ENCODE results near the gene METRNL.

METRNL gene

DNA sequence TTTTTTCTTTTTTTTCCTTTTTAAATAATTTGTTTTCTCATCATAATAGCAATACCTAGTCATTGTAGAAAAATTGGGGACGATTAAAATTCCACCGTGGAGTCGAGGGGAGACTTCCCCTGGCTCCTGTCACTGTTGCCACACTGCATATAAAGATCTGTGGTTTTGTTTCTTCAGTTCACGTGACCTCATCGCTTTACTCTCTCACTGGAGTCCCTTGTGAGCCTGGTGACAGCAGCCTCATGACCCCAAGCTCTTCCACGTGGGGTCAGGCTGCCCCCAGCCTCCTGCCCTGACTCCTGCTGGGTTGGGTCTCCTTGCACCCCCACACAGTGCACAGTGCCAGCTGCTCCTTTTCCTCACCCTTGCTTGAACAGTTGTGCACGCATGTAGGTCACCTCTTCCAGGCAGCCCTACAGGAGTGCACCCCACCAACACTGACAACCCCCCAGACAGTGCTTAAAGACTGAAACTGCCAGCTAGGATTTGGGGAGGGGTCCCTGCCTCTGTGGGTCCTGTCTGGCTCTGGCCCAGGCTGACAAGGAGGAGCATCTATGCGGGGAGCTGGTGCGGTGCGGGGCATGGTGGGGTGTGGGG, 7.3 kb upstream of the METRNL start:
- DNase-seq: no peak
- Histone ChIP-seq H3K4me3 (ENCODE audit: low read depth, low read length) (no peak overlapping the region), H3K27me3 (ENCODE audit: insufficient read depth, low read depth, severe bottlenecking) (peaks cover 7% of the 10 kb centered on the region), H3K9me3 (ENCODE audit: severe bottlenecking) (no peaks in the 10 kb centered on the region), H3K36me3 (no peaks in the 10 kb centered on the region), H3K27ac (no peak overlapping the region)
- TF ChIP-seq, protein P1, sequence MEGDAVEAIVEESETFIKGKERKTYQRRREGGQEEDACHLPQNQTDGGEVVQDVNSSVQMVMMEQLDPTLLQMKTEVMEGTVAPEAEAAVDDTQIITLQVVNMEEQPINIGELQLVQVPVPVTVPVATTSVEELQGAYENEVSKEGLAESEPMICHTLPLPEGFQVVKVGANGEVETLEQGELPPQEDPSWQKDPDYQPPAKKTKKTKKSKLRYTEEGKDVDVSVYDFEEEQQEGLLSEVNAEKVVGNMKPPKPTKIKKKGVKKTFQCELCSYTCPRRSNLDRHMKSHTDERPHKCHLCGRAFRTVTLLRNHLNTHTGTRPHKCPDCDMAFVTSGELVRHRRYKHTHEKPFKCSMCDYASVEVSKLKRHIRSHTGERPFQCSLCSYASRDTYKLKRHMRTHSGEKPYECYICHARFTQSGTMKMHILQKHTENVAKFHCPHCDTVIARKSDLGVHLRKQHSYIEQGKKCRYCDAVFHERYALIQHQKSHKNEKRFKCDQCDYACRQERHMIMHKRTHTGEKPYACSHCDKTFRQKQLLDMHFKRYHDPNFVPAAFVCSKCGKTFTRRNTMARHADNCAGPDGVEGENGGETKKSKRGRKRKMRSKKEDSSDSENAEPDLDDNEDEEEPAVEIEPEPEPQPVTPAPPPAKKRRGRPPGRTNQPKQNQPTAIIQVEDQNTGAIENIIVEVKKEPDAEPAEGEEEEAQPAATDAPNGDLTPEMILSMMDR (IDR thresholded peaks at IDR 0.05; ENCODE audit: low read depth, low read length): no peak

GRCh38 chr17:83072600-83073358, 6.6 kb upstream of the METRNL start:
- Histone ChIP-seq H3K27me3 (ENCODE audit: insufficient read depth, low read depth, severe bottlenecking) (peaks cover 14% of the 10 kb centered on the region), H3K27ac (no peak overlapping the region), H3K4me3 (ENCODE audit: low read depth, low read length) (no peak overlapping the region), H3K36me3 (no peaks in the 10 kb centered on the region), H3K9me3 (ENCODE audit: severe bottlenecking) (no peaks in the 10 kb centered on the region)
- no peak for DNase-seq
- TF ChIP-seq, protein P1 (IDR thresholded peaks at IDR 0.05; ENCODE audit: low read depth, low read length): no peak

DNA sequence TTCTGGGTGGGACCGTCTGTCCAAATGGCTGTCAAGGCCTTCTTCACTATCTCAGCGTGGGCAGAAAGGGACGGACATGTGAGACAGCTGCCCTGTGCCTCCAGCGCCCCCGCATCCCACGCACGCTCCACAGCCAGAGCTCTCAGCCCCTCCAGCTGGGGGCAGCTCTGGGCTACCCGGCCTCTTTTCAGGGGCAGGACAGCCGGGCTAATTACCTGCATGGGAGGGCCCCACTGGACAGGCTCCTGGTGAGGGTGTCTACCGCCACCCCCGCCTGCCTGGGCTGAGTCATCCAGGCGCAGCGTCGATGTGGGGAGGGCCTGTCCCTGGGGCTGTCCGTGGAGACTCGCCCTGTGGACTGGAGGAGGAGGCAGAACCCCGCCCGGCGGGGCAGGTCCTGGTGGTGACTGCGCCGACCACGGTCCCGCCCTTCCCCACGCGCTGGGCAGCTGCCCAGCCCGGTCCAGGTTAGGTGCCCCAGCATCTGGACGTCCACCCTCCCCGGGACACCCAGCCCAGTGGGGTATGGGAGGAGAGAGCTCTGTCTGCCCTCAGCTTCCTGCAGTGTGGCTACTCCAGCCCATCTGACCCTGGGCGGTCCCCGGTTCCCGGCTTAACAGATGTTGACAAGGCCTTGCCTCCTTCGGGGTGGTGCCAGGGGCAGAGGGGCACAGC, 5.9 kb upstream of the METRNL start:
- peaks cover 2% of the 10 kb centered on the region for H3K9me3 ChIP-seq (ENCODE audit: severe bottlenecking)
- H3K4me3 ChIP-seq (ENCODE audit: low read depth, low read length): no peak overlapping the region
- no peak for DNase-seq
- H3K27ac ChIP-seq: no peak overlapping the region
- H3K27me3 ChIP-seq (ENCODE audit: insufficient read depth, low read depth, severe bottlenecking): peaks cover 20% of the 10 kb centered on the region
- H3K36me3 ChIP-seq: no peaks in the 10 kb centered on the region
- TF ChIP-seq, protein P1 (IDR thresholded peaks at IDR 0.05; ENCODE audit: low read depth, low read length): no peak

- Histone ChIP-seq H3K36me3 (no peaks in the 10 kb centered on the region), H3K27ac (no peak overlapping the region), H3K27me3 (ENCODE audit: insufficient read depth, low read depth, severe bottlenecking) (peaks cover 26% of the 10 kb centered on the region), H3K4me3 (ENCODE audit: low read depth, low read length) (no peak overlapping the region), H3K9me3 (ENCODE audit: severe bottlenecking) (peaks cover 7% of the 10 kb centered on the region)
- TF ChIP-seq, protein P1 (IDR thresholded peaks at IDR 0.05; ENCODE audit: low read depth, low read length): no peak
- DNase-seq: no peak
Observed at GRCh38 chr17:83074486-83075223, 4.8 kb upstream of the METRNL start.

- H3K4me3 ChIP-seq (ENCODE audit: low read depth, low read length): no peak overlapping the region
- H3K27ac ChIP-seq: no peak overlapping the region
- no peaks in the 10 kb centered on the region for H3K36me3 ChIP-seq
- H3K9me3 ChIP-seq (ENCODE audit: severe bottlenecking): peaks cover 7% of the 10 kb centered on the region
- DNase-seq: no peak
- TF ChIP-seq, protein P1 (IDR thresholded peaks at IDR 0.05; ENCODE audit: low read depth, low read length): no peak
- H3K27me3 ChIP-seq (ENCODE audit: insufficient read depth, low read depth, severe bottlenecking): peaks cover 26% of the 10 kb centered on the region
Observed at GRCh38 chr17:83075270-83075880, 4.0 kb upstream of the METRNL start.
